HEK293 (cell line): ENCODE results near the gene CMIP.

Experiments
- CTCF ChIA-PET: fragments of 350-600 bp; formaldehyde crosslinking; extraction: SDS; loops from one replicate; lab custom pipeline; 2021; ENCODE audit warnings: antibody characterized with exemption; lab: Yijun Ruan, JAX
- POLR2A ChIA-PET: fragments of 300-600 bp; formaldehyde crosslinking; extraction: SDS; loops from one replicate; lab custom pipeline; 2020; ENCODE audit warnings: antibody characterized with exemption, inconsistent platforms; lab: Yijun Ruan, JAX
- H3K27ac ChIP-seq: fragments of 200-500 bp; sonication (Bioruptor generic); 2 replicates; pipeline ENCODE4 v1.5.1; 2014; ENCODE audit warnings: low read depth, low read length, control low read depth, inconsistent platforms; ENCODE audit errors: extremely low read depth
- H3K36me3 ChIP-seq, 2 experiments: fragments of 200-500 bp in 1 of 2; sonication (Bioruptor generic) in 1 of 2; 1 replicate in 1 of 2; 2 replicates in 1 of 2; pipeline ENCODE4 v1.5.1; 2014 to 2017; ENCODE audit warnings: inconsistent platforms in 2 of 2, low read length in 2 of 2; ENCODE audit not compliant: control insufficient read depth in 2 of 2, insufficient read depth in 1 of 2
- H3K4me1 ChIP-seq: fragments of 200-500 bp; sonication (Bioruptor generic); 2 replicates; pipeline ENCODE4 v1.5.1; 2014; ENCODE audit warnings: mild to moderate bottlenecking, low read length, inconsistent platforms; ENCODE audit not compliant: control insufficient read depth, insufficient read depth
- H3K4me3 ChIP-seq: 2 replicates; pipeline ENCODE4 v1.5.1; 2011; ENCODE audit warnings: low read depth, mild to moderate bottlenecking, control low read depth, low read length, moderate library complexity
- H3K9me3 ChIP-seq: fragments of 200-500 bp; sonication (Bioruptor generic); 2 replicates; pipeline ENCODE4 v1.5.1; 2014; ENCODE audit warnings: low read depth, low read length, inconsistent platforms; ENCODE audit not compliant: control insufficient read depth, insufficient read depth
- BCL6B ChIP-seq: fragments of 450-650 bp; formaldehyde crosslinking; IDR thresholded peaks from 2 replicates; pipeline ENCODE4 v1.5.1; 2017; ENCODE audit warnings: missing biosample characterization, missing genetic modification characterization
- GFI1B ChIP-seq: fragments of 450-650 bp; formaldehyde crosslinking; IDR thresholded peaks from 2 replicates; pipeline ENCODE4 v1.5.1; 2016; ENCODE audit warnings: missing biosample characterization, missing genetic modification characterization
- GLIS2 ChIP-seq: fragments of 450-650 bp; formaldehyde crosslinking; IDR thresholded peaks from 2 replicates; pipeline ENCODE4 v1.5.1; 2016; ENCODE audit warnings: missing biosample characterization, missing genetic modification characterization
- PBX3 ChIP-seq: sonication (generic); formaldehyde crosslinking; IDR thresholded peaks from 2 replicates; pipeline ENCODE4 v1.8.1; 2022; ENCODE audit warnings: mild to moderate bottlenecking, moderate library complexity, missing genetic modification reagents
- PRDM10 ChIP-seq: fragments of 450-650 bp; formaldehyde crosslinking; IDR thresholded peaks from 2 replicates; pipeline ENCODE4 v1.5.1; 2016; ENCODE audit warnings: missing biosample characterization, missing genetic modification characterization
- SALL2 ChIP-seq: fragments of 450-650 bp; formaldehyde crosslinking; IDR thresholded peaks from 2 replicates; pipeline ENCODE4 v1.5.0; 2017; ENCODE audit warnings: missing biosample characterization, mild to moderate bottlenecking, missing genetic modification characterization, borderline replicate concordance
- SP2 ChIP-seq: fragments of 450-650 bp; formaldehyde crosslinking; IDR thresholded peaks from 2 replicates; pipeline ENCODE4 v1.5.1; 2016; ENCODE audit warnings: missing biosample characterization, missing genetic modification characterization
- YY1 ChIP-seq: fragments of 450-650 bp; formaldehyde crosslinking; IDR thresholded peaks from 2 replicates; pipeline ENCODE4 v1.5.1; 2018; ENCODE audit warnings: missing biosample characterization, missing genetic modification characterization
- ZBTB7A ChIP-seq: fragments of 450-650 bp; formaldehyde crosslinking; IDR thresholded peaks from 2 replicates; pipeline ENCODE4 v1.5.1; 2016; ENCODE audit warnings: low read depth, missing biosample characterization, missing genetic modification characterization
- ZNF24 ChIP-seq: fragments of 450-650 bp; formaldehyde crosslinking; IDR thresholded peaks from 2 replicates; pipeline ENCODE4 v1.5.1; 2016; ENCODE audit warnings: missing biosample characterization, missing genetic modification characterization
- ZNF280D ChIP-seq: fragments of 450-650 bp; formaldehyde crosslinking; IDR thresholded peaks from 2 replicates; pipeline ENCODE4 v1.5.1; 2016; ENCODE audit warnings: missing biosample characterization, missing genetic modification characterization
- ZNF513 ChIP-seq: fragments of 450-650 bp; IDR thresholded peaks from 2 replicates; pipeline ENCODE4 v1.5.1; 2018; ENCODE audit warnings: missing biosample characterization, missing genetic modification characterization
- ZNF560 ChIP-seq: fragments of 450-650 bp; formaldehyde crosslinking; IDR thresholded peaks from 2 replicates; pipeline ENCODE4 v1.5.1; 2017; ENCODE audit warnings: missing biosample characterization, missing genetic modification characterization, borderline replicate concordance
- ZNF596 ChIP-seq: fragments of 450-650 bp; IDR thresholded peaks from 2 replicates; pipeline ENCODE4 v1.5.0; 2018; ENCODE audit warnings: missing biosample characterization, mild to moderate bottlenecking, missing genetic modification characterization, moderate library complexity
- ZNF670 ChIP-seq: fragments of 450-650 bp; formaldehyde crosslinking; IDR thresholded peaks from 2 replicates; pipeline ENCODE4 v1.5.1; 2016; ENCODE audit warnings: missing biosample characterization, missing genetic modification characterization, low read depth
- ZNF677 ChIP-seq: fragments of 450-650 bp; IDR thresholded peaks from 2 replicates; pipeline ENCODE4 v1.5.0; 2018; ENCODE audit warnings: missing biosample characterization, mild to moderate bottlenecking, missing genetic modification characterization, moderate library complexity
- ZNF701 ChIP-seq: fragments of 450-650 bp; formaldehyde crosslinking; IDR thresholded peaks from 2 replicates; pipeline ENCODE4 v1.5.1; 2016; ENCODE audit warnings: missing biosample characterization, missing genetic modification characterization
- ZNF776 ChIP-seq: fragments of 450-650 bp; formaldehyde crosslinking; IDR thresholded peaks from 2 replicates; pipeline ENCODE4 v1.5.0; 2017; ENCODE audit warnings: missing biosample characterization, missing genetic modification characterization, borderline replicate concordance
- ZNF837 ChIP-seq: fragments of 450-650 bp; formaldehyde crosslinking; IDR thresholded peaks from 2 replicates; pipeline ENCODE4 v1.5.1; 2016; ENCODE audit warnings: missing biosample characterization, missing genetic modification characterization
- ZSCAN5A ChIP-seq: fragments of 450-650 bp; formaldehyde crosslinking; IDR thresholded peaks from 2 replicates; pipeline ENCODE4 v1.5.1; 2016; ENCODE audit warnings: missing biosample characterization, missing genetic modification characterization

The CMIP gene

GRCh38 chr16:81684901-81685300 lies 240.3 kb downstream of the CMIP start (continued):
- TF ChIP-seq ZNF280D (tag by site-specific recombination) (no peak), GLIS2 (no peak), ZNF596 (no peak), ZNF837 (no peak), ZNF701 (tag by site-specific recombination) (no peak), ZBTB7A (tag by site-specific recombination) (no peak), ZNF560 (tag by site-specific recombination) (no peak), SALL2 (tag by site-specific recombination) (no peak)

GRCh38 chr16:81686391-81687130 lies 242.0 kb downstream of the CMIP start:
- ChIA-PET POLR2A (no interaction called here), CTCF (no interaction called here)
- H3K36me3 ChIP-seq: peaks cover 0 to 9% of the 10 kb centered on the region in 2 experiments; a peak in 2 of 3 replicates
- H3K9me3 ChIP-seq: no peaks in the 10 kb centered on the region
- no peaks in the 10 kb centered on the region for H3K4me1 ChIP-seq
- H3K4me3 ChIP-seq: no peak overlapping the region
- no peak overlapping the region for H3K27ac ChIP-seq
- TF ChIP-seq ZSCAN5A (no peak), ZNF24 (tag by site-specific recombination) (no peak), PBX3 (no peak), GFI1B (tag by site-specific recombination) (no peak), ZNF677 (tag by site-specific recombination) (no peak), ZNF280D (tag by site-specific recombination) (no peak), SP2 (tag by site-specific recombination) (no peak), PRDM10 (tag by site-specific recombination) (no peak), BCL6B (tag by site-specific recombination) (no peak), ZNF776 (no peak), ZNF513 (no peak), YY1 (tag by site-specific recombination) (no peak), ZNF670 (no peak)
